SK-N-SH (cell line): ENCODE data around the gene PRPF6.

Source experiments
- CHD2 ChIP-seq: fragments of 150-350 bp; IDR thresholded peaks from 2 replicates; pipeline ENCODE4 v1.6.1; 2018; ENCODE audit warnings: low read length; ENCODE audit not compliant: partially characterized antibody
- EP300 ChIP-seq, 2 experiments: IDR thresholded peaks; 2 replicates each; pipeline versions ENCODE4 v1.4.0 to v1.6.1; 2012; ENCODE audit warnings: borderline replicate concordance in 1 of 2, low read depth in 1 of 2, low read length in 1 of 2
- EZH2phosphoT487 ChIP-seq: fragments of 200-600 bp; sonication (generic); IDR thresholded peaks from 2 replicates; pipeline ENCODE4 v1.6.1; 2017; ENCODE audit warnings: low read depth, mixed run types, mild to moderate bottlenecking, antibody characterized with exemption, moderate library complexity, borderline replicate concordance
- FOXM1 ChIP-seq: IDR thresholded peaks from 2 replicates; pipeline ENCODE4 v1.4.0; 2012; ENCODE audit warnings: low read depth, mild to moderate bottlenecking
- JUND ChIP-seq: IDR thresholded peaks from 2 replicates; pipeline ENCODE4 v1.4.0; 2012
- MXI1 ChIP-seq: IDR thresholded peaks from 2 replicates; pipeline ENCODE4 v1.6.1; 2012; ENCODE audit warnings: mild to moderate bottlenecking, low read depth, low read length, improper control_type of control experiment
- NRF1 ChIP-seq: IDR thresholded peaks from 2 replicates; pipeline ENCODE4 v1.6.1; 2012; ENCODE audit warnings: low read depth, mild to moderate bottlenecking, low read length
- POLR2AphosphoS5 ChIP-seq: IDR thresholded peaks from 2 replicates; pipeline ENCODE4 v1.6.1; 2012; ENCODE audit warnings: low read depth, low read length
- RAD21 ChIP-seq: IDR thresholded peaks from 2 replicates; pipeline ENCODE4 v1.6.1; 2012; ENCODE audit warnings: mild to moderate bottlenecking, low read length
- TF ChIP-seq, protein P1 (sequence below): fragments of 200-600 bp; sonication (generic); IDR thresholded peaks from 2 replicates; pipeline ENCODE4 v1.6.1; 2017; ENCODE audit warnings: antibody characterized with exemption, mild to moderate bottlenecking, moderate library complexity
- TF ChIP-seq, protein P2 (sequence below): IDR thresholded peaks from 2 replicates; pipeline ENCODE4 v1.6.1; 2012; ENCODE audit warnings: mild to moderate bottlenecking, low read depth, low read length, moderate library complexity
- TF ChIP-seq, protein P3 (sequence below): IDR thresholded peaks from 2 replicates; pipeline ENCODE4 v1.4.0; 2012; ENCODE audit warnings: low read depth, borderline replicate concordance

DNA sequence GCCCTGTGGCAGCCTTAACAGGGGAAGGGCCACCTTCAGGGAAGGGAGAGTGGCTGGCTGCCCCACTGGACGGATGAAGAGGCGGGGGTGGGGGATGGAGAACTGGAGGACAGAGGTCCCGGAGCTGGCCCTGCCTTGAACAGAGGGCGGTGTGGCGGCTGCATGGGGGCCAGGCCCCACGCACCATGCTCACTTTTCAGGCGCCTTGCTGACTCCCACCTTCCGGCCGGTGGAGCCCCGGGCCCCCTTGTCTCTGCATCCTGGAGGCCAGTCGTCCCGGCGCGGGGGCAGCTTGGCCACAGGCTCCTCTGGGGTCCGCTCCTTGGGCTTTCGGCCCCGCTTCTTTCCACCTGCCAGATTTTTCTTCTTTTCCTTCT lies 21.2 kb upstream of the PRPF6 start:
- TF ChIP-seq, protein P1, sequence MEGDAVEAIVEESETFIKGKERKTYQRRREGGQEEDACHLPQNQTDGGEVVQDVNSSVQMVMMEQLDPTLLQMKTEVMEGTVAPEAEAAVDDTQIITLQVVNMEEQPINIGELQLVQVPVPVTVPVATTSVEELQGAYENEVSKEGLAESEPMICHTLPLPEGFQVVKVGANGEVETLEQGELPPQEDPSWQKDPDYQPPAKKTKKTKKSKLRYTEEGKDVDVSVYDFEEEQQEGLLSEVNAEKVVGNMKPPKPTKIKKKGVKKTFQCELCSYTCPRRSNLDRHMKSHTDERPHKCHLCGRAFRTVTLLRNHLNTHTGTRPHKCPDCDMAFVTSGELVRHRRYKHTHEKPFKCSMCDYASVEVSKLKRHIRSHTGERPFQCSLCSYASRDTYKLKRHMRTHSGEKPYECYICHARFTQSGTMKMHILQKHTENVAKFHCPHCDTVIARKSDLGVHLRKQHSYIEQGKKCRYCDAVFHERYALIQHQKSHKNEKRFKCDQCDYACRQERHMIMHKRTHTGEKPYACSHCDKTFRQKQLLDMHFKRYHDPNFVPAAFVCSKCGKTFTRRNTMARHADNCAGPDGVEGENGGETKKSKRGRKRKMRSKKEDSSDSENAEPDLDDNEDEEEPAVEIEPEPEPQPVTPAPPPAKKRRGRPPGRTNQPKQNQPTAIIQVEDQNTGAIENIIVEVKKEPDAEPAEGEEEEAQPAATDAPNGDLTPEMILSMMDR: no peak
- TF ChIP-seq POLR2AphosphoS5 (no peak), MXI1 (no peak), JUND (no peak), NRF1 (no peak), FOXM1 (no peak), EZH2phosphoT487 (no peak), EP300 (IDR thresholded peaks at IDR 0.05; ENCODE audit: borderline replicate concordance in 1 of 2, low read depth in 1 of 2, low read length in 1 of 2) (no peak), RAD21 (no peak), CHD2 (no peak)
- TF ChIP-seq, protein P2, sequence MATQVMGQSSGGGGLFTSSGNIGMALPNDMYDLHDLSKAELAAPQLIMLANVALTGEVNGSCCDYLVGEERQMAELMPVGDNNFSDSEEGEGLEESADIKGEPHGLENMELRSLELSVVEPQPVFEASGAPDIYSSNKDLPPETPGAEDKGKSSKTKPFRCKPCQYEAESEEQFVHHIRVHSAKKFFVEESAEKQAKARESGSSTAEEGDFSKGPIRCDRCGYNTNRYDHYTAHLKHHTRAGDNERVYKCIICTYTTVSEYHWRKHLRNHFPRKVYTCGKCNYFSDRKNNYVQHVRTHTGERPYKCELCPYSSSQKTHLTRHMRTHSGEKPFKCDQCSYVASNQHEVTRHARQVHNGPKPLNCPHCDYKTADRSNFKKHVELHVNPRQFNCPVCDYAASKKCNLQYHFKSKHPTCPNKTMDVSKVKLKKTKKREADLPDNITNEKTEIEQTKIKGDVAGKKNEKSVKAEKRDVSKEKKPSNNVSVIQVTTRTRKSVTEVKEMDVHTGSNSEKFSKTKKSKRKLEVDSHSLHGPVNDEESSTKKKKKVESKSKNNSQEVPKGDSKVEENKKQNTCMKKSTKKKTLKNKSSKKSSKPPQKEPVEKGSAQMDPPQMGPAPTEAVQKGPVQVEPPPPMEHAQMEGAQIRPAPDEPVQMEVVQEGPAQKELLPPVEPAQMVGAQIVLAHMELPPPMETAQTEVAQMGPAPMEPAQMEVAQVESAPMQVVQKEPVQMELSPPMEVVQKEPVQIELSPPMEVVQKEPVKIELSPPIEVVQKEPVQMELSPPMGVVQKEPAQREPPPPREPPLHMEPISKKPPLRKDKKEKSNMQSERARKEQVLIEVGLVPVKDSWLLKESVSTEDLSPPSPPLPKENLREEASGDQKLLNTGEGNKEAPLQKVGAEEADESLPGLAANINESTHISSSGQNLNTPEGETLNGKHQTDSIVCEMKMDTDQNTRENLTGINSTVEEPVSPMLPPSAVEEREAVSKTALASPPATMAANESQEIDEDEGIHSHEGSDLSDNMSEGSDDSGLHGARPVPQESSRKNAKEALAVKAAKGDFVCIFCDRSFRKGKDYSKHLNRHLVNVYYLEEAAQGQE: no peak
- TF ChIP-seq, protein P3, sequence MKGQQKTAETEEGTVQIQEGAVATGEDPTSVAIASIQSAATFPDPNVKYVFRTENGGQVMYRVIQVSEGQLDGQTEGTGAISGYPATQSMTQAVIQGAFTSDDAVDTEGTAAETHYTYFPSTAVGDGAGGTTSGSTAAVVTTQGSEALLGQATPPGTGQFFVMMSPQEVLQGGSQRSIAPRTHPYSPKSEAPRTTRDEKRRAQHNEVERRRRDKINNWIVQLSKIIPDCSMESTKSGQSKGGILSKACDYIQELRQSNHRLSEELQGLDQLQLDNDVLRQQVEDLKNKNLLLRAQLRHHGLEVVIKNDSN: no peak
